GM19351 (cell line): ENCODE measurements around the gene SYTL3.
"Not testable (repeated sequence)": the region's sequence is repeated elsewhere in the genome, so short reads cannot be mapped to it uniquely, and the experiment has no call there.

Experiments
- ATAC-seq: cut with Tn5 transposase; IDR thresholded peaks from one replicate; pipeline ENCODE4 v1.9.1; 2021; ENCODE audit warnings: mild to moderate bottlenecking, moderate library complexity; ENCODE audit not compliant: unreplicated experiment

SYTL3 gene

DNA sequence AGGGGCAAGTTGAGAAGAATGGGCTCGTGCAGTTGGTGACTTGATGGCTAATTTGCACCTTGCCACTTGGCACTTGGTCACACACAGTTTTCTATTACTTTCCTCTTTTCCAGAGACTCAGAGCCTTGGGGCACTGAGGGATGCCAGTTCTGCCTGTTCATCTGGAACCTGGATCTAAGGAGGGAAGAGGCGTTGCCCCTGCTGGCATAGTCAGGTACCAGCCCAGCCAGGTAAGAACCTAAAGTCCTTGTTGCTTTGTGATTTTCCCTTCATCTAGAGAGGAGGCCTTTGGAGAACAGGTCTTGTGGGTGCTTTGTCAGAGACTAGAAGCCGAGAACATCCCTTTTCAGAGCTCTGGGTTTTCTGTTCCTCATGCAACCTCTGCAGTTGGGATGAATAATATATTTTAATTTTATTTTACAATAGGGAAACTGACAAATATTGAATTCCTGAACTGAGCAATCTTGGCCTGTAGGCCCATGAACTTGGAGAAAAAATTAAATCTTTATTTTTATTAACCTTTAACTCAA lies 11.4 kb downstream of the SYTL3 start:
- ATAC-seq = no peak

GRCh38 chr6:158662607-158662953 lies 12.7 kb downstream of the SYTL3 start:
- no peak for ATAC-seq

DNA sequence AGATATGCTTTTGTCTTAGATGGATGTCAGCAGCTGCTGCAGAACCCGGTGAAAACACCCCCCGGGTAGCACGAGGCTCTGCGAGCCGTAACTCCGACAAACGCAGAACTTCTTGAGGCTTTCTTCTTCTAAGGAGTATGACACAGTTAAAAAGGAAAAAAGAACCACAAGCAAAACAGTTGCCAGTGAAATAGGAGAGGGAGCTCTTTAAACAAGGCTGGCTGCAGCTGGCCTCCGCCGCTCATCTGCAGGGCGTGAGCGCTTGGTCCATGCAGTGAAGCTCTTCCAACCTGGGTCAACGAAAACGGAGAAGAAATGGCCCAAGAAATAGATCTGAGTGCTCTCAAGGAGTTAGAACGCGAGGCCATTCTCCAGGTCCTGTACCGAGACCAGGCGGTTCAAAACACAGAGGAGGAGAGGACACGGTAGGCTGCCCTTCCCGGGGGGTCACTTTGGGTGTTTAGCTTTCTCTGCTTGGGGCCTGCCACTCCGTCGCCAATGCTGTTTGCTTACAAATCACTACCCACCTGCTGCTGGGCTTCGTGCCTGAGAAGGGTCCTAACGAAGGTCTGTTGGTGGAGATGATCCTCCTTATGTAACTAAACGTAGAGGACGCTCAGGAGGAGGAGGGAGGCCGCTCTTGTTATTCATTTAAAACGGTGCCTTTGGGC lies 13.2 kb downstream of the SYTL3 start:
- no peak for ATAC-seq

- ATAC-seq = no peak
These were observed 13.8 kb downstream of the SYTL3 start for GRCh38 chr6:158663625-158664165.

GRCh38 chr6:158665332-158665731 lies 15.5 kb downstream of the SYTL3 start:
- ATAC-seq = no peak

- no peak for ATAC-seq
These were observed 16.9 kb downstream of the SYTL3 start for GRCh38 chr6:158666628-158667359.

DNA sequence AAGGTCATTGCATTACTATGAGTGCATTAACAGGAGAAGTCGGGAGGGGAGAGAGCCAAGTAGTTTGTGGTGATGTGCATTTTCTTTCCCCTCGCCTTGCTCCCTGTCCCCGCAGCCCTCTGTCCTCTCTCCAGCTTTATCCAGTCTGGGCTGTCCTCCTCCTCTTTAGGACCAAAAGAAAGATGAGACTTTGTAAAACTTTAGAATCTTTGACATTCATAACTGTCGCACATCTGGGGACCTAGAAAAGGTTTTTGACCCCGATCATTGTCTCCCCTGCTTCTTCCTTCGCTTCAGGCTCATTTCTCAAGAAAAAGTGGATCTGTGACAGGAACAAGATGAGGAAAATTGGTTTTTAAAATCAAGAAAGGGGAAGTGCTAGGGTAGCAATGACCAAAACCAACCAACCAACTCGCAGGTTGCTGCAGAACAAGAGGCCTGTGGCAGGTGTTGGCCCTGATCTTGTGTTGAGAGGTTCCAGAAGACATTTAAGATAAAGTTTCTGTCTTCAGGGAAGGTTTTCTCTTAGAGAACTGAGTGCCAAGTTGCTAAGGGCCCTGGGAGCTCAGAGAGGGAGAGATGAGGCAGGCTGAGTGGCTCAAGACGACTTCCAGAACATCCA lies 17.6 kb downstream of the SYTL3 start:
- ATAC-seq = no peak

DNA sequence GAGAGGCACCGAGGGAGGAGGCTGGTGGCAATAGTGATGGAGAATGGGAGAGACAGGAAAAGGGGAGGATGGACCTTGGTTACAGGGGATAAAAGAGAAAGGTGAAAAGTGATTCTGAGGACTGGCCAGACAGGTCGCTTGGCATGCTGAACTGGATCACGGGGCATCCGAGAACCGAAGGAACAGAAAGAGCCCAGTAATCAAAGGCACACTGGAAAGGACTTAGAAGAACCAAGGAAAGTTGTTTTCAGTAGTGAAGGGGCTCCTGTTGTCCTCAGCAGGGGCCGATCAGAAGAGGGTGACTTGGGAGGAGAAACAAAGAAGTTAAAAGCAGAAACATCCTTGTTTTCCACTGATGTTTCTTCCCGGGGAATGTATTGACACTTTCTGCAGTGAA lies 18.9 kb downstream of the SYTL3 start:
- ATAC-seq = no peak

GRCh38 chr6:158669145-158670035 lies 19.5 kb downstream of the SYTL3 start:
- no peak for ATAC-seq

DNA sequence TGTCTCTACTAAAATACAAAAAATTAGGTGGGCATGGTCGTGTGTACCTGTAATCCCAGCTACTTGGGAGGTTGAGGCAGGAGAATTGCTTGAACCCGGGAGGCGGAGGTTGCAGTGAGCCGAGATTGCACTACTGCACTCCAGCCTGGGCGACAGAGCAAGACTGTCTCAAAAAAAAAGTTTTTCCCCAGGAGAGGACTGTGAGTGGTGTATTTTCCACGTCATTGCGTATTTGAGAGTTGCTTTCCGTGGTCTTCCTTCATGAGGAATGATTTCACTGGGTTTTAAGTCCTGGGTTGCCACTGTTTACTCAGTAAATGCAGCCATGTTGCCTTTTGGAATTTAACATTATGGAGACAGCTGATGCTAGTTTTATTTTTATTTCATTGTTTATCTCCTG lies 22.3 kb downstream of the SYTL3 start:
- ATAC-seq = not testable (repeated sequence)

DNA sequence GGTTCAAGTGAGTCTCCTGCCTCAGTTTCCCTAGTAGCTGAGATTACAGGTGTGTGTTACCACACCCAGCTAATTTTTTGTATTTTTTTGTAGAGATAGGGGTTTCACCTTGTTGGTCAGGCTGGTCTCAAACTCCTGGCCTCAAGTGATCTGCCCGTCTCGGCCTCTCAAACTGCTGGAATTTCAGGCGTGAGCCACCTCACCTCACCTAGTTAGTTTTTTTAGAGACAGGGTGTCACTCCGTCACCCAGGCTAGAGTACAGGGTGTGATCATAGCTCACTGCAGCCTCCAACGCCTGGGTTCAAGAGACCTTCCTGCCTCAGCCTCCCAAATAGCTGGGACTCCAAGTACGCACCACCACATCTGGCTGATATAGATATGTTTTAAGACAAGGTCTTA lies 22.9 kb downstream of the SYTL3 start:
- ATAC-seq = no peak

DNA sequence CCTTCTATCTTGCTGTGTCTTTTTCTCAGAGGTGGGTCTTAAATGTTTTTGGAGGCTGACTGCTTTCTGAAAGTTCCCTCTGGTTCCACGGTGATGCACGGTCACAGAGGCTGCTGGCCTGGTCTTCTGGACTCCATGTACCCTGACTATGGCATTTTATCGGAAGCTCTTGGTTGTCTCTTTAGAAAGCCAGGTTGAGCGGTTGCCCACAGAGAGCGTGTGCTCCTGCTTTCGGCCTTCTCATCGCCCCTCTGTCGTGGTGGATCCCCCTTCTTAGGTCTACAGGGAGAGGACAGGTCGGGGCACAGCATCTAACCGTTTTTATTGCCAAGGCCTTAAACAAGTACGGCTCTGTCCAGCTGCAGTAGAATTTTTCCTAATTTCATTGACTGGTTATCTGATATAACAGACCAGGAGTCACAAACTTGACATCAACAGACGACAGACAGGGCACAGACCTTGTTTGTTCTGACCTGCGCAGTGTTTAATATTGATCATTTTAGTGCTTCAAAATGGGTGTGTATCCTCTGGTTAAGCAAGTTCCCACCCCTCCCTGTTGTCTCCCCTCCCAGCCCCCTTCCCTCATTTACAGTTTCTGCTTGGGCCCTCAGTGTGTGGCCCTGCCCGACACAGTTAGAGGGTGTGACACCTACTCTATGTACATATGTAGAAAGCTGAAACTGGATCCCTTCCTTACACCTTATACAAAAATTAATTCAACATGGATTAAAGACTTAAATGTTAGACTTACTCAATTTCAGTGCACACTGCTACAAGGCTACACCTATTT lies 24.7 kb downstream of the SYTL3 start:
- ATAC-seq = no peak

DNA sequence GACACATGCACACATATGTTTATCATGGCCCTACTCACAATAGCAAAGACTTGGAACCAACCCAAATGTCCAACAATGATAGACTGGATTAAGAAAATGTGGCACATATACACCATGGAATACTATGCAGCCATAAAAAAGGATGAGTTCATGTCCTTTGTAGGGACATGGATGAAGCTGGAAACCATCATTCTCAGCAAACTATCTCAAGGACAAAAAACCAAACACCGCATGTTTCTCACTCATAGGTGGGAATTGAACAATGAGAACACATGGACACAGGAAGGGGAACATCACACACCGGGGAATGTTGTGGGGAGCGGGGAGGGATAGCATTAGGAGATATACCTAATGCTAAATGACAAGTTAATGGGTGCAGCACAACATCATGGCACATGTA lies 27.2 kb downstream of the SYTL3 start:
- not testable (repeated sequence) for ATAC-seq

GRCh38 chr6:158677906-158678578 lies 28.2 kb downstream of the SYTL3 start:
- ATAC-seq = no peak

DNA sequence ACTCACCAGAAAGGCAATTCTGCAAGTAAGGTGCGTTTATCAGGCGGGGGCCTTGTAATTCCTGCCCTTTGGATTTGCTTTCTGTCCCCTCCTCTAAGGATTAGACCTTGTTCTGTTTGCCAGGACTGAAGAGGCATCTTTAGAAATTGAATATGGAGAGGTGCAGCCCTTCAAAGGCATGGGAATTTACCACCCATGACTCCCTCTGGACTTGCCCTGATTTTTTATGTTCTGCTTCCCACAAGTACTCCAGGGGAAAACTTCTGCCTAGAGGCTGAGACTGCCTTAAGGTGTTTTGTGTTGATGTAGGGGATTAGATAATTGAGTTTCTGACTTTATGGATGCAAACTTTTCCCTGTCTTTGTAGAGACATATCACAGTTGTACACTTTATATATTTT lies 30.2 kb downstream of the SYTL3 start:
- ATAC-seq = no peak

DNA sequence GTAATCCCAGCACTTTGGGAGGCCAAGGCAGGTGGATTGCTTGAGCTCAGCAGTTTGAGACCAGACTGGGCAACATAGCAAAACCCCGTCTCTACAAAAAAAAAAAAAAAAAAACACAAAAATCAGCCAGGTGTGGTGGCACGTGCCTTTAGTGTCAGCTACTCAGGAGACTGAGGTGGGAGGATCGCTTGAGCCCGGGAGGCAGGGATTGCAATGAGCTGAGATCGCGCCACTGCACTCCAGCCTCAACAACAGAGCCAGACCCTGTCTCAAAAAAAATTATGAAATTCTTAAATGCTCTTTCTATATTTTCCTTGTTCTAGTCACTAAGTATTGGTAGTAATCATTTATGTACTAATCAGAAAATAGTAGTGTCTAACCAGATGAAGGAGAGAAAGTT lies 30.6 kb downstream of the SYTL3 start:
- ATAC-seq = no peak

DNA sequence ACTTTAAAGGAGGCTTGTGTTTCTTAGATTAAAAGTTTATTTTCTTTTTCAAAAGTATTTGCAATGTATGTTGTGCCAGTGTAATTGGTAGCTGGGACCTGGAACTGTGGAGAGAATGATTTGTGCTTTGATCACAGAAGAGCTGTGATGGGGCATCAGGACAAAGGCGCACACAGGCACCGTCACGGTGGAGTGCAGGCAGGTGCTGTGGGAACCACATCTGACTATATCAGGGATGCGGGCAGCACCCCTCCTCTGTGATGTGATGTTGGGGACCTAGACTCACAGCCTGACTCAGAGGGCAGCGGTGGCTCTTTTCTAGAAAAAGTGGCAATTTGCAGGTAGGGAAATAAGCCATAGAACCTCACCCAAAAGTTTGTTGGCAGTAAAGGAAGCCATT lies 34.5 kb downstream of the SYTL3 start:
- no peak for ATAC-seq

DNA sequence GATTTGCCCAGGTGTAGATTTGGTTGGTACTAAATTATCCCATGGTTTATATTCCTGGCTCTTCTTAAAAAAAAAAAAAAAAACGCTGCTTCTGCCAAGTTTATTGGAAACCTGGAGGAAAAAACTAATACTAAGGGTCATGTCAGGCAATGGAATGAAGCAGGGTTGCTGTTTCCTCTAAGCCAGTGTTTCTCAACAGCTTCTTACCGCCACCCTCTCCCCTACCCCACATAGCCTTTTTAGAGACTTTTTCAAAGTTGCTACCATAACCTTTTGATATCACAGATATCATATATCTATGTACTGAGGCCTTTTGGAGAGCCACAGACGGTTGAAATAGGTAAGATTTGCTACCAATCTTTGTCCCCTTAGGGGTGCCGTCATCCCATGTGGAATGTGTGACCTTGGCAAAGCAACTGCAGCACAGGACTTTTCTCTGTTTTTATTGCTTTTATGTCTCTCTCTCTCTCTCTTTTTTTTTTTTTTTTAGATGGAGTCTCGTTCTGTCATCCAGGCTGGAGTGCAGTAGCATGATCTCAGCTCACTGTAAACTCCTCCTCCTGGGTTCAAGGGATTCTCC lies 35.0 kb downstream of the SYTL3 start:
- no peak for ATAC-seq

- ATAC-seq = no peak
These were observed 36.5 kb downstream of the SYTL3 start for GRCh38 chr6:158686311-158686710.
